Activated CD8-positive, alpha-beta T cell treated with anti-CD3 and anti-CD28 coated beads, Interleukin-2, amount 10 ng/mL, durations not matched to agents 7 days and 5 days (primary cell): ENCODE measurements around the gene PLOD1. TPM values are rescaled to one million over a fixed set of nuclear protein-coding genes. Genes with fewer than 3 reads are reported as not detected.

ENCODE experiments used
- ATAC-seq: fragments of 150-1000 bp; cut with Tn5 transposase; one replicate; pipeline ENCODE4 v1.10.0; 2021; ENCODE audit warnings: moderate library complexity
- CTCF ChIA-PET: fragments of 350-600 bp; sonication (Branson Sonifier 250); formaldehyde crosslinking; loops from one replicate; lab custom pipeline; 2021; ENCODE audit warnings: antibody characterized with exemption; lab: Charles Lee
- POLR2A ChIA-PET: fragments of 350-600 bp; sonication (Branson Sonifier 250); formaldehyde crosslinking; loops from one replicate; lab custom pipeline; 2021; ENCODE audit warnings: antibody characterized with exemption; lab: Charles Lee
- DNase-seq: peaks from one replicate; pipeline ENCODE4 v3.0.0-alpha.2; 2020
- H3K27ac Mint-ChIP-seq: one replicate; pipeline ENCODE4 v1.8.0; 2021; ENCODE audit warnings: mild to moderate bottlenecking, mixed read lengths
- H3K27me3 Mint-ChIP-seq: one replicate; pipeline ENCODE4 v1.8.0; 2021; ENCODE audit warnings: low read depth, mixed read lengths
- H3K36me3 Mint-ChIP-seq: one replicate; pipeline ENCODE4 v1.8.0; 2021; ENCODE audit warnings: low read depth, mixed read lengths
- H3K4me1 Mint-ChIP-seq: one replicate; pipeline ENCODE4 v1.8.0; 2021; ENCODE audit warnings: low read depth, mixed read lengths
- H3K4me3 Mint-ChIP-seq: one replicate; pipeline ENCODE4 v1.8.0; 2021; ENCODE audit warnings: mild to moderate bottlenecking, mixed read lengths
- H3K9me3 Mint-ChIP-seq: one replicate; pipeline ENCODE4 v1.8.0; 2022; ENCODE audit warnings: mixed read lengths; ENCODE audit not compliant: insufficient read depth
- total RNA-seq, 2 experiments: library from RNA; stranded (reverse); gene quantifications; one replicate each; pipeline ENCODE4 v1.2.3, GENCODE V29; 2021

The PLOD1 gene
- total RNA-seq, 2 experiments from 2014 or later = 25.0 to 26.1 TPM

DNA sequence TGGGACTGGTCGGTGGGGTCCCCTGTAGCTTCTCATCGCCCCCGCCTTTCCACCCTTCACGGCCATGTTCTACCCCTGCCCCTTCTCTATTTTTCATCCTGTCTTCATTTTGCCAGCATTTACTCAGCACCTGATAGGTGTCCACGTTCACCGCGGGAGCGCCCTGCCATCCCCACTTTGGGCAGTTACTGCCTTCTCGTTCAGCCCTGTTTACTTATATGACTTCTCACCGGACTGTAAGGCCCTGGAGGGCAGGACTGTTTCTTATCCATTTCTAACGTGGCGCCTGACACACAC lies 46.1 kb downstream of the PLOD1 start:
- POLR2A ChIA-PET = interaction anchor here (0.6 to 7.6 kb wide), 5 partner anchors 37 to 178 kb away, joined by 3 to 310 read pairs (median 4); partner anchors contain the start of genes KIAA2013 and PLOD1
- DNase-seq (no peak), ATAC-seq (no peak)
- H3K27ac Mint-ChIP-seq = peak overlapping the region; percentile 98
- H3K27me3 Mint-ChIP-seq = no peaks in the 10 kb centered on the region
- CTCF ChIA-PET = interaction anchor here (1.0 to 2.1 kb wide), 8 partner anchors 13 to 174 kb away, joined by 3 to 8 read pairs (median 4); no protein-coding TSS in a partner anchor
- no peaks in the 10 kb centered on the region for H3K9me3 Mint-ChIP-seq
- H3K4me1 Mint-ChIP-seq = peaks cover 34% of the 10 kb centered on the region
- H3K4me3 Mint-ChIP-seq = peak overlapping the region; percentile 95
- H3K36me3 Mint-ChIP-seq = peaks cover 33% of the 10 kb centered on the region

DNA sequence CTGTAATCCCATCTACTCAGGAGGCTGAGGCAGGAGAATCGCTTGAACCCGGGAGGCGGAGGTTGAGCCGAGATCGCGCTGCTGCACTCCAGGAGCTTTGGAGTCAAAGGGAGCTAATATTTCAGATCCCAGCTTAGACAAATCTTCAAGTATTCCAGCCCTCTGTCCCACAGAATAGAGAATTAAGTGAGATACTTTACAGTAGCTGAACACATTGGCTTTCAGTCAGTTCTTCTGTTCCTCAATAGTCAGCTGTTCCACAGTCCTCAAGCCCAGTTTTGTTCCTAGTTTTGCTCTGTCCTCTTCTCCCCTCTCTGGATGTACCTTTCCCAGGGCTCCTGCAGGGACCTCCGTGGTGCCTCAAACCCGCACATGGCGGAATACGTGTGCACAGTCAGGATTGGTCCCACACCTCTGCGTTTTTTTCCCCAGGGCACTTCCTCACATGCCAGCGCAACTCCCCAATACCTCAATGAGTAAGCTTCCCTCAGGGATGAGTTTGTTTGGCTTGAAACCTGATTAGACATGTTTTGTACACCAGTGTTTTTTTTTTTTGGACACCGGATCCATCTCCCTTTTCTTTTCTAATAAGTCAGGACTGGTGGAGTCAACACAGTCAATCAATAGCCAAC lies 47.0 kb downstream of the PLOD1 start:
- Mint-ChIP-seq H3K9me3 (no peaks in the 10 kb centered on the region), H3K4me3 (peak overlapping the region; percentile 95), H3K27ac (peak overlapping the region; percentile 98), H3K4me1 (peaks cover 40% of the 10 kb centered on the region), H3K27me3 (no peaks in the 10 kb centered on the region), H3K36me3 (peaks cover 36% of the 10 kb centered on the region)
- ChIA-PET CTCF (interaction anchor here (0.6 to 2.1 kb wide), 14 partner anchors 8 to 143 kb away, joined by 3 to 15 read pairs (median 4); no protein-coding TSS in a partner anchor), POLR2A (interaction anchor here (0.6 to 7.6 kb wide), 4 partner anchors 55 to 178 kb away, joined by 3 to 310 read pairs (median 4); partner anchors contain the start of gene KIAA2013)
- DNase-seq = no peak
- ATAC-seq = no peak

DNA sequence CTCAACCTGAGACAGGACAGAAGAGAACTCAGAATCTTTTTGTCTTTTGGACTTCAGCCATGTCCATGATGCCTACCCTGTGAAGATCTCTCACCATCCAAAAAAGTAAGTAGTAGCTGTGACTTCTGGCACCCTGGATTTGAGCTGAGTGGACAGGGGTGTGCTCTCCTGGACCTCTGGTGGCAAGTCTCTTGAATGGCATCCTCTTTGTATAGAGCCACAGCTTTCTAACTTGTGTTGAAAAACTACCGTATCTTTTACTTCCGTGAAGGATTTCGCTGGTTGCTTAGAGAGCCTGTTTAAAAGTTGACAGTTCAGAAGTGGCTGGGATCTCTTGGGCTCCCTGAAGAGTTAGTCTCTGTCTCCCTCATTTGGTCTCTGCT lies 47.5 kb downstream of the PLOD1 start:
- peak overlapping the region; percentile 98 for H3K27ac Mint-ChIP-seq
- H3K36me3 Mint-ChIP-seq = peaks cover 36% of the 10 kb centered on the region
- peak overlapping the region; percentile 95 for H3K4me3 Mint-ChIP-seq
- ChIA-PET CTCF (interaction anchor here (0.6 to 2.1 kb wide), 9 partner anchors 9 to 143 kb away, joined by 3 to 15 read pairs (median 4); no protein-coding TSS in a partner anchor), POLR2A (interaction anchor here (0.6 to 7.6 kb wide), 2 partner anchors 58 to 73 kb away, joined by 3 to 310 read pairs; no protein-coding TSS in a partner anchor)
- ATAC-seq = no peak
- peak; percentile 51 for DNase-seq
- no peaks in the 10 kb centered on the region for H3K9me3 Mint-ChIP-seq
- no peaks in the 10 kb centered on the region for H3K27me3 Mint-ChIP-seq
- peaks cover 40% of the 10 kb centered on the region for H3K4me1 Mint-ChIP-seq

GRCh38 chr1:11984121-11984520 lies 49.6 kb downstream of the PLOD1 start:
- no peak overlapping the region for H3K27ac Mint-ChIP-seq
- ChIA-PET CTCF (no interaction called here), POLR2A (interaction anchor here (0.7 to 7.6 kb wide), 2 partner anchors 48 to 75 kb away, joined by 3 to 310 read pairs; no protein-coding TSS in a partner anchor)
- ATAC-seq (no peak), DNase-seq (no peak)
- no peaks in the 10 kb centered on the region for H3K9me3 Mint-ChIP-seq
- H3K27me3 Mint-ChIP-seq = no peaks in the 10 kb centered on the region
- H3K4me1 Mint-ChIP-seq = peaks cover 43% of the 10 kb centered on the region
- no peak overlapping the region for H3K4me3 Mint-ChIP-seq
- peaks cover 42% of the 10 kb centered on the region for H3K36me3 Mint-ChIP-seq

DNA sequence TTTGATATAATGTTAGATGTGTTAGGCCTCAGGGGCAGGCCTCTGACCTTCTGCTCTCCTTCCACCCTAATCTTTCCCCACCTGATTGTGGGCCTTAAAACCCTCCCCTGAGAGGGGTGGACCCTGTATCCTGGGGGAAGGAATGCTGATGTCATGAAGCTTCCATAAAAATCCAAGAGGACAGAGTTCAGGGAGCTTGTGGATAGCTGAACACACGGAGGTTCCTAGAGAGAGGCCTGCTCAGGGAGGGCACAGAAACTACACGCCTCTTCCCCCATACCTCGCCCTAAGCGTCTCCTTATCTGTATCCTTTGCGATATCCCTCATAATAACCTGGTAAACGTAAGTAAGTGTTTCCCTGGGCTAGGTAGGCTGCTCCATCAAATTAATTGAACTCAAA lies 50.1 kb downstream of the PLOD1 start:
- no peak overlapping the region for H3K27ac Mint-ChIP-seq
- H3K4me3 Mint-ChIP-seq = no peak overlapping the region
- DNase-seq = no peak
- H3K4me1 Mint-ChIP-seq = peaks cover 40% of the 10 kb centered on the region
- no peak for ATAC-seq
- H3K9me3 Mint-ChIP-seq = no peaks in the 10 kb centered on the region
- POLR2A ChIA-PET = interaction anchor here (7.6 kb wide), 1 partner anchor 75 kb away, joined by 310 read pairs; no protein-coding TSS in a partner anchor
- peaks cover 45% of the 10 kb centered on the region for H3K36me3 Mint-ChIP-seq
- H3K27me3 Mint-ChIP-seq = no peaks in the 10 kb centered on the region
- CTCF ChIA-PET = no interaction called here

DNA sequence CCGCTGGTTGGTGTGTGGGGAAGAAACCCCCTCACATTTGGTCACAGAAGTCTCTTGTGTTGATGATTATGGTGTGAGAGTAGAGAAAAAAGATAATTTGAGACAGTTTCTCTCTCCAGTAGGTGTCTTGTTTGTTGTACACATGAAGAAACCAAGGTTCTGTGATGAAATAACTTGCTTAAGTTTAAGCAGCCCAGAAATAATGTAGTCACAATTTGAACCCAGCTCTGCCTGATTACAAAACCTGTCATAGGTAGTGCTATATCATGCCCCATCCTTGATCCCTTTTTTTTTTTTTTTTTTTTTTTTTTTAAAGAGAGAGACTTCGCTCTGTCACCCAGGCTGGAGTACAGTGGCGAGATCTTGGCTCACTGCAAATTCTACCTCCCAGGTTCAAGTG lies 50.7 kb downstream of the PLOD1 start:
- POLR2A ChIA-PET = interaction anchor here (2.0 to 7.6 kb wide), 3 partner anchors 75 to 77 kb away, joined by 7 to 310 read pairs (median 11); no protein-coding TSS in a partner anchor
- no peak for DNase-seq
- H3K27me3 Mint-ChIP-seq = no peaks in the 10 kb centered on the region
- no peak for ATAC-seq
- H3K36me3 Mint-ChIP-seq = peaks cover 51% of the 10 kb centered on the region
- CTCF ChIA-PET = no interaction called here
- no peak overlapping the region for H3K27ac Mint-ChIP-seq
- no peak overlapping the region for H3K4me3 Mint-ChIP-seq
- no peaks in the 10 kb centered on the region for H3K9me3 Mint-ChIP-seq
- peaks cover 37% of the 10 kb centered on the region for H3K4me1 Mint-ChIP-seq

GRCh38 chr1:11985851-11986250 lies 51.3 kb downstream of the PLOD1 start:
- Mint-ChIP-seq H3K4me3 (no peak overlapping the region), H3K36me3 (peaks cover 54% of the 10 kb centered on the region), H3K4me1 (peaks cover 34% of the 10 kb centered on the region), H3K27me3 (no peaks in the 10 kb centered on the region), H3K27ac (peak overlapping the region; percentile 24), H3K9me3 (no peaks in the 10 kb centered on the region)
- ATAC-seq (no peak), DNase-seq (no peak)
- ChIA-PET CTCF (no interaction called here), POLR2A (interaction anchor here (2.0 to 2.2 kb wide), 2 partner anchors 76 to 78 kb away, joined by 7 to 11 read pairs; no protein-coding TSS in a partner anchor)

DNA sequence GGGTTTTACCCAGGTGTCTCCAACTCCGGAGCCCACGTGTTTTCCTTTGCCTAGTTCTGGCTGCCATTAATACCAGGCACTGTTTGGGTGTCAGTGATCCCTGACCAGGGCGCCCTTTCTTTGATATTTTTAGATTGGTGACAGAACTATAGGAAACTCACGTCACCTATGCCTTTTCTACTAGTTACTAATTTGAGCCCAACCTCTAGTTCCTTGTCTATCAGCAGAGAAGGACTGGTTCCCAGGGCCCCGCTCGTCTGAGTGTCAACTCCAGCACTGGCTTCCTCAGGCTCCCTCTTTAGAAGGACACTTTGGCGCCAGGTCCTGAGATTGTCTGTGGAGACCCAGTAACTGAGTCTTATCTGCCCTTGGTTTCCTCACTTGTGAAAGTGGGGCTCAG lies 55.2 kb downstream of the PLOD1 start:
- Mint-ChIP-seq H3K36me3 (peaks cover 54% of the 10 kb centered on the region), H3K27ac (no peak overlapping the region)
- CTCF ChIA-PET = no interaction called here

GRCh38 chr1:11990303-11991032 lies 56.0 kb downstream of the PLOD1 start:
- CTCF ChIA-PET = no interaction called here
- Mint-ChIP-seq H3K36me3 (peaks cover 56% of the 10 kb centered on the region), H3K27me3 (no peaks in the 10 kb centered on the region), H3K9me3 (no peaks in the 10 kb centered on the region), H3K4me1 (peaks cover 12% of the 10 kb centered on the region), H3K27ac (no peak overlapping the region), H3K4me3 (no peak overlapping the region)
- POLR2A ChIA-PET = no interaction called here
- DNase-seq (no peak), ATAC-seq (no peak)

More for the DNA sequence above, 55.2 kb downstream of the PLOD1 start:
- Mint-ChIP-seq H3K9me3 (no peaks in the 10 kb centered on the region), H3K4me3 (no peak overlapping the region), H3K4me1 (peaks cover 12% of the 10 kb centered on the region), H3K27me3 (no peaks in the 10 kb centered on the region)
- POLR2A ChIA-PET = no interaction called here
- no peak for DNase-seq
- no peak for ATAC-seq

GRCh38 chr1:11991969-11992676 lies 57.6 kb downstream of the PLOD1 start:
- H3K27ac Mint-ChIP-seq = no peak overlapping the region
- H3K36me3 Mint-ChIP-seq = peaks cover 65% of the 10 kb centered on the region
- H3K27me3 Mint-ChIP-seq = no peaks in the 10 kb centered on the region
- ATAC-seq = no peak
- no peaks in the 10 kb centered on the region for H3K9me3 Mint-ChIP-seq
- no peak overlapping the region for H3K4me3 Mint-ChIP-seq
- ChIA-PET POLR2A (interaction anchor here (1.1 kb wide), 1 partner anchor 84 kb away, joined by 5 read pairs; no protein-coding TSS in a partner anchor), CTCF (no interaction called here)
- no peak for DNase-seq
- peaks cover 6% of the 10 kb centered on the region for H3K4me1 Mint-ChIP-seq

GRCh38 chr1:11997081-11997850 lies 62.7 kb downstream of the PLOD1 start:
- Mint-ChIP-seq H3K27ac (no peak overlapping the region), H3K9me3 (no peaks in the 10 kb centered on the region), H3K27me3 (no peaks in the 10 kb centered on the region), H3K4me1 (no peaks in the 10 kb centered on the region), H3K36me3 (peaks cover 64% of the 10 kb centered on the region), H3K4me3 (no peak overlapping the region)
- DNase-seq (no peak), ATAC-seq (no peak)
- ChIA-PET CTCF (interaction anchor here (1.1 kb wide), 1 partner anchor 22 kb away, joined by 3 read pairs; the partner anchor contains the start of gene MIIP), POLR2A (interaction anchor here (1.1 to 1.2 kb wide), 2 partner anchors 87 to 89 kb away, joined by 3 to 4 read pairs; no protein-coding TSS in a partner anchor)
